HepG2 (cell line): ENCODE results near the gene MAPK6. TPM values are rescaled to one million over a fixed set of nuclear protein-coding genes. Genes with fewer than 3 reads are reported as not detected.
A peak's percentile ranks its signal among the peaks of the same experiment; 100 is the strongest.

Experiments
- BORCS8-MEF2B ChIP-seq: sonication (generic); formaldehyde crosslinking; IDR thresholded peaks from 2 replicates; pipeline ENCODE4 v1.8.0; 2022; ENCODE audit warnings: mild to moderate bottlenecking, missing genetic modification reagents
- CCAR2 ChIP-seq: fragments of 200-400 bp; formaldehyde crosslinking; optimal IDR thresholded peaks from 2 replicates; pipeline ENCODE3; 2018; ENCODE audit warnings: low read depth, mild to moderate bottlenecking, low read length, moderate library complexity
- IRX3 ChIP-seq: sonication (generic); formaldehyde crosslinking; IDR thresholded peaks from 2 replicates; pipeline ENCODE4 v1.8.1; 2023; ENCODE audit warnings: mild to moderate bottlenecking, low read depth, missing genetic modification reagents, borderline replicate concordance
- KDM1A ChIP-seq: IDR thresholded peaks from 2 replicates; pipeline ENCODE4 v1.6.1; 2016; ENCODE audit warnings: missing compliant biosample characterization
- KLF9 ChIP-seq: IDR thresholded peaks from 2 replicates; pipeline ENCODE4 v1.6.1; 2016; ENCODE audit warnings: low read depth
- MED1 ChIP-seq: sonication (generic); formaldehyde crosslinking; IDR thresholded peaks from 2 replicates; pipeline ENCODE4 v1.4.0; 2020; ENCODE audit warnings: missing genetic modification reagents
- NFIB ChIP-seq: sonication (generic); formaldehyde crosslinking; IDR thresholded peaks from 2 replicates; pipeline ENCODE4 v1.9.0; 2021; ENCODE audit warnings: missing genetic modification reagents, mild to moderate bottlenecking, borderline replicate concordance
- REPIN1 ChIP-seq: sonication (generic); formaldehyde crosslinking; IDR thresholded peaks from 2 replicates; pipeline ENCODE4 v1.8.0; 2022; ENCODE audit warnings: missing genetic modification reagents, low read depth, mild to moderate bottlenecking, borderline replicate concordance
- SNRNP70 ChIP-seq: fragments of 200-400 bp; formaldehyde crosslinking; IDR thresholded peaks from 2 replicates; pipeline ENCODE4 v1.6.1; 2017; ENCODE audit warnings: mild to moderate bottlenecking, low read depth, low read length, moderate library complexity
- THYN1 ChIP-seq: sonication (generic); formaldehyde crosslinking; IDR thresholded peaks from 2 replicates; pipeline ENCODE4 v1.8.1; 2023; ENCODE audit warnings: low read depth, mild to moderate bottlenecking, moderate library complexity, missing genetic modification reagents, borderline replicate concordance
- ZKSCAN8 ChIP-seq: IDR thresholded peaks from 2 replicates; pipeline ENCODE4 v1.6.1; 2016; ENCODE audit warnings: borderline replicate concordance, missing genetic modification reagents, missing compliant biosample characterization
- ZNF337 ChIP-seq: sonication (generic); formaldehyde crosslinking; IDR thresholded peaks from 2 replicates; pipeline ENCODE4 v1.5.1; 2020; ENCODE audit warnings: missing genetic modification reagents, low read depth, mild to moderate bottlenecking, borderline replicate concordance
- ZNF530 ChIP-seq: sonication (generic); formaldehyde crosslinking; IDR thresholded peaks from 2 replicates; pipeline ENCODE4 v1.5.0; 2020; ENCODE audit warnings: low read depth, mild to moderate bottlenecking, missing genetic modification reagents
- ZNF549 ChIP-seq: sonication (generic); formaldehyde crosslinking; IDR thresholded peaks from 2 replicates; pipeline ENCODE4 v1.5.0; 2020; ENCODE audit warnings: missing genetic modification reagents
- ZSCAN25 ChIP-seq: sonication (generic); formaldehyde crosslinking; IDR thresholded peaks from 2 replicates; pipeline ENCODE4 v1.8.0; 2022; ENCODE audit warnings: mild to moderate bottlenecking, missing genetic modification reagents
- polyA plus RNA-seq, 8 experiments: library from polyadenylated mRNA; depleted of rRNA in 3 of 8; stranded (reverse) in 7 of 8; unstranded in 1 of 8; fragments of >200 nt; fragmentation: Illumina TruSeq in 4 of 8; extraction: Trizol in 4 of 8; gene quantifications; 2 replicates each; pipeline versions ENCODE4 v1.2.1 to v1.2.3, GENCODE V29; 2011 to 2016; ENCODE audit warnings: low read depth in 4 of 8, missing spikeins in 1 of 8, mixed read lengths in 1 of 8; ENCODE audit not compliant: insufficient read depth in 1 of 8
- total RNA-seq, 5 experiments: library from RNA; depleted of rRNA; stranded (reverse); fragments of >200 nt; fragmentation: Illumina TruSeq; extraction: Trizol; gene quantifications; 2 replicates each; pipeline ENCODE4 v1.2.3, GENCODE V29; 2016; ENCODE audit warnings: low read depth in 1 of 5
- TF ChIP-seq, protein P1 (sequence below), 2 experiments: sonication (generic) in 1 of 2; formaldehyde crosslinking in 1 of 2; IDR thresholded peaks; 2 replicates each; pipeline versions ENCODE4 v1.4.0 to v1.6.1; 2016 to 2020; ENCODE audit warnings: borderline replicate concordance in 1 of 2, low read depth in 1 of 2, mild to moderate bottlenecking in 1 of 2, missing genetic modification reagents in 1 of 2
- TF ChIP-seq, protein P2 (sequence below): sonication (generic); formaldehyde crosslinking; IDR thresholded peaks from 2 replicates; pipeline ENCODE4 v1.4.0; 2020; ENCODE audit warnings: missing genetic modification reagents, borderline replicate concordance
- TF ChIP-seq, protein P3 (sequence below): IDR thresholded peaks from 2 replicates; pipeline ENCODE4 v1.6.1; 2016; ENCODE audit warnings: low read depth, borderline replicate concordance
- TF ChIP-seq, protein P4 (sequence below): sonication (generic); formaldehyde crosslinking; conservative IDR thresholded peaks from 2 replicates; pipeline ENCODE4 v1.4.0; 2020; ENCODE audit warnings: missing genetic modification reagents
- TF ChIP-seq, protein P5 (sequence below): sonication (generic); formaldehyde crosslinking; IDR thresholded peaks from 2 replicates; pipeline ENCODE4 v1.8.1; 2023; ENCODE audit warnings: missing genetic modification reagents, mild to moderate bottlenecking, borderline replicate concordance

MAPK6 gene
- total and polyA plus RNA-seq, 2 of the 13 experiments (the other 11 are each of a cell fraction or from before 2014, with no cell fraction given) = 89.5 to 99.7 TPM

DNA sequence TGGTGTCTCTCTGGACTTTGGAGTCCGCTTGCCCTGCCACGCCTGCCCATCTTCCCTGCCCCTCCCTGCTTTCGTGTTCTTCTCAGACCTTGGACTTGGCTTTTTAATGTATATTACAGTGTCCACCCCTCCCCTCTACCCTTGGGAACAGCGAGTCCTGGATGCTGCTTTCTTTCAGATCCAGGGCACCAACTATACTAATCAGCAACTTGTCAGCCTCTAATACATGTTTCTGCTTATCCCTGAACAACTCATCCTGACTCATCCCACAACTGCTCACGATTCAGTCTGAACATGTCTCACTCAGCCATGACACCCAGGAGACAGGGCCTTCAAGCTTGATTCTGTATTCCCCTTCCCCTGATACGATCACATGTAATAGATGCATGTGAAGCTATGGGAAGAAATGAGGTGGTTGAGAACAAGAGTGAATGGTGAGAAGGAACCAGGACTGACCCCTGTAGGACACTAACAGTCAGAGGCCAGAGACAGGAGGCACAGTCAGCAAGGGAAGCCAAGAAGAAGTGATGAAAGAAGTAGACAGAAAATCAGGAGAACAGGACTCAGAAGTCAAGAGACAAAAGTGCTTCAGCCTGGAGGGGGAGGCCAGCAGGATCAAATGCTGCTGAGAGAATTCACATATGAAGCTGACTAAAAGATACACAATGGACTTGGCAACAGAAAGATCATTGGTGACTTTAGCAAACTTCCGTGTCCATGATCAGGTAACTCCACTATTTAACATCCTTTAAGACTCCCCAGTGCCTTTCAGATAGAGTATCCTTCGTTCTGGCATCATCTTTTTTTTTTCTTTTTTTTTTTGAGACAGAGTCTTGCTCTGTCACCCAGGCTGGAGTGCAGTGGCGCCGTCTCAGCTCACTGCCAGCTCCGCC is 58.1 kb downstream of the MAPK6 start (continued):
- TF ChIP-seq KDM1A (no peak), ZNF337 (no peak), ZSCAN25 (0 out of 2 replicates have a peak, but pooled peaks have one; percentile 33), REPIN1 (CRISPR knock-in tag) (no peak), KLF9 (no peak), MED1 (CRISPR knock-in tag) (peak; percentile 34; the same call in 1 of the 2 replicates), IRX3 (CRISPR knock-in tag) (no peak), THYN1 (CRISPR knock-in tag) (no peak), SNRNP70 (no peak), ZNF530 (no peak), NFIB (CRISPR knock-in tag) (no peak), BORCS8-MEF2B (CRISPR knock-in tag) (no peak), CCAR2 (no peak), ZNF549 (no peak), ZKSCAN8 (no peak)
- TF ChIP-seq, protein P1, sequence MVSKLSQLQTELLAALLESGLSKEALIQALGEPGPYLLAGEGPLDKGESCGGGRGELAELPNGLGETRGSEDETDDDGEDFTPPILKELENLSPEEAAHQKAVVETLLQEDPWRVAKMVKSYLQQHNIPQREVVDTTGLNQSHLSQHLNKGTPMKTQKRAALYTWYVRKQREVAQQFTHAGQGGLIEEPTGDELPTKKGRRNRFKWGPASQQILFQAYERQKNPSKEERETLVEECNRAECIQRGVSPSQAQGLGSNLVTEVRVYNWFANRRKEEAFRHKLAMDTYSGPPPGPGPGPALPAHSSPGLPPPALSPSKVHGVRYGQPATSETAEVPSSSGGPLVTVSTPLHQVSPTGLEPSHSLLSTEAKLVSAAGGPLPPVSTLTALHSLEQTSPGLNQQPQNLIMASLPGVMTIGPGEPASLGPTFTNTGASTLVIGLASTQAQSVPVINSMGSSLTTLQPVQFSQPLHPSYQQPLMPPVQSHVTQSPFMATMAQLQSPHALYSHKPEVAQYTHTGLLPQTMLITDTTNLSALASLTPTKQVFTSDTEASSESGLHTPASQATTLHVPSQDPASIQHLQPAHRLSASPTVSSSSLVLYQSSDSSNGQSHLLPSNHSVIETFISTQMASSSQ (IDR thresholded peaks at IDR 0.05; ENCODE audit: low read depth) = no peak
- TF ChIP-seq, protein P1 (CRISPR knock-in tag; IDR thresholded peaks at IDR 0.05; ENCODE audit: borderline replicate concordance) = no peak
- TF ChIP-seq, protein P2, sequence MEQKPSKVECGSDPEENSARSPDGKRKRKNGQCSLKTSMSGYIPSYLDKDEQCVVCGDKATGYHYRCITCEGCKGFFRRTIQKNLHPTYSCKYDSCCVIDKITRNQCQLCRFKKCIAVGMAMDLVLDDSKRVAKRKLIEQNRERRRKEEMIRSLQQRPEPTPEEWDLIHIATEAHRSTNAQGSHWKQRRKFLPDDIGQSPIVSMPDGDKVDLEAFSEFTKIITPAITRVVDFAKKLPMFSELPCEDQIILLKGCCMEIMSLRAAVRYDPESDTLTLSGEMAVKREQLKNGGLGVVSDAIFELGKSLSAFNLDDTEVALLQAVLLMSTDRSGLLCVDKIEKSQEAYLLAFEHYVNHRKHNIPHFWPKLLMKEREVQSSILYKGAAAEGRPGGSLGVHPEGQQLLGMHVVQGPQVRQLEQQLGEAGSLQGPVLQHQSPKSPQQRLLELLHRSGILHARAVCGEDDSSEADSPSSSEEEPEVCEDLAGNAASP (CRISPR knock-in tag) = no peak
- TF ChIP-seq, protein P3, sequence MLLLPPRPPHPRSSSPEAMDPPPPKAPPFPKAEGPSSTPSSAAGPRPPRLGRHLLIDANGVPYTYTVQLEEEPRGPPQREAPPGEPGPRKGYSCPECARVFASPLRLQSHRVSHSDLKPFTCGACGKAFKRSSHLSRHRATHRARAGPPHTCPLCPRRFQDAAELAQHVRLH (CRISPR knock-in tag) = 0 out of 2 replicates have a peak, but pooled peaks have one; percentile 41
- TF ChIP-seq, protein P4, sequence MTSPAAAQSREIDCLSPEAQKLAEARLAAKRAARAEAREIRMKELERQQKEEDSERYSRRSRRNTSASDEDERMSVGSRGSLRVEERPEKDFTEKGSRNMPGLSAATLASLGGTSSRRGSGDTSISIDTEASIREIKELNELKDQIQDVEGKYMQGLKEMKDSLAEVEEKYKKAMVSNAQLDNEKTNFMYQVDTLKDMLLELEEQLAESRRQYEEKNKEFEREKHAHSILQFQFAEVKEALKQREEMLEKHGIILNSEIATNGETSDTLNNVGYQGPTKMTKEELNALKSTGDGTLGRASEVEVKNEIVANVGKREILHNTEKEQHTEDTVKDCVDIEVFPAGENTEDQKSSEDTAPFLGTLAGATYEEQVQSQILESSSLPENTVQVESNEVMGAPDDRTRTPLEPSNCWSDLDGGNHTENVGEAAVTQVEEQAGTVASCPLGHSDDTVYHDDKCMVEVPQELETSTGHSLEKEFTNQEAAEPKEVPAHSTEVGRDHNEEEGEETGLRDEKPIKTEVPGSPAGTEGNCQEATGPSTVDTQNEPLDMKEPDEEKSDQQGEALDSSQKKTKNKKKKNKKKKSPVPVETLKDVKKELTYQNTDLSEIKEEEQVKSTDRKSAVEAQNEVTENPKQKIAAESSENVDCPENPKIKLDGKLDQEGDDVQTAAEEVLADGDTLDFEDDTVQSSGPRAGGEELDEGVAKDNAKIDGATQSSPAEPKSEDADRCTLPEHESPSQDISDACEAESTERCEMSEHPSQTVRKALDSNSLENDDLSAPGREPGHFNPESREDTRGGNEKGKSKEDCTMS (CRISPR knock-in tag) = no peak
- TF ChIP-seq, protein P5, sequence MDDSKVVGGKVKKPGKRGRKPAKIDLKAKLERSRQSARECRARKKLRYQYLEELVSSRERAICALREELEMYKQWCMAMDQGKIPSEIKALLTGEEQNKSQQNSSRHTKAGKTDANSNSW (CRISPR knock-in tag) = no peak
